OCI-LY7 (cell line): ENCODE results near the gene ZSWIM3. TPM values are rescaled to one million over a fixed set of nuclear protein-coding genes. Genes with fewer than 3 reads are reported as not detected.

Experiments
- BruUV-seq: library from RNA; stranded (reverse); fragments of 400-500 nt; replicated peaks from 2 replicates; lab custom pipeline; 2021; lab: Mats Ljungman, UMichigan
- CTCF ChIA-PET: fragments of 300-600 bp; sonication (Branson Sonifier 250); formaldehyde crosslinking; loops from one replicate; lab custom pipeline; 2022; ENCODE audit warnings: antibody characterized with exemption; ENCODE audit not compliant: unreplicated experiment; lab: Charles Lee
- POLR2A ChIA-PET: fragments of 300-600 bp; sonication (Branson Sonifier 250); formaldehyde crosslinking; loops from one replicate; lab custom pipeline; 2022; ENCODE audit warnings: antibody characterized with exemption; lab: Charles Lee
- DNase-seq: peaks from one replicate; pipeline ENCODE4 v3.0.0-alpha.2; 2015; ENCODE audit warnings: low spot score
- H2AFZ ChIP-seq: fragments of 200-600 bp; sonication (generic), shearing (Covaris generic); 2 replicates; pipeline ENCODE4 v1.6.1; 2014; ENCODE audit warnings: mild to moderate bottlenecking, antibody characterized with exemption, low read length, moderate library complexity
- H3K27ac ChIP-seq: fragments of 200-600 bp; sonication (generic); 2 replicates; pipeline ENCODE4 v1.5.1; 2014; ENCODE audit warnings: mixed run types, low read depth, mild to moderate bottlenecking, moderate library complexity, low read length, inconsistent platforms; ENCODE audit not compliant: poor library complexity, severe bottlenecking
- H3K36me3 ChIP-seq: fragments of 200-600 bp; sonication (generic); 2 replicates; pipeline ENCODE4 v1.6.1; 2014; ENCODE audit warnings: mild to moderate bottlenecking, antibody characterized with exemption, low read length, moderate library complexity, mixed read lengths; ENCODE audit not compliant: insufficient read depth
- H3K4me1 ChIP-seq: fragments of 200-600 bp; sonication (generic); 2 replicates; pipeline ENCODE4 v1.5.1; 2014; ENCODE audit warnings: mild to moderate bottlenecking, low read length; ENCODE audit not compliant: insufficient read depth, poor library complexity, severe bottlenecking
- H3K4me2 ChIP-seq: fragments of 200-600 bp; sonication (generic); 2 replicates; pipeline ENCODE4 v1.6.1; 2014; ENCODE audit warnings: mild to moderate bottlenecking, low read length
- H3K4me3 ChIP-seq: fragments of 200-600 bp; sonication (generic); 2 replicates; pipeline ENCODE4 v1.5.1; 2014; ENCODE audit warnings: mild to moderate bottlenecking, low read depth, low read length; ENCODE audit not compliant: poor library complexity, severe bottlenecking
- H3K79me2 ChIP-seq: fragments of 200-600 bp; sonication (generic); 2 replicates; pipeline ENCODE4 v1.6.1; 2016; ENCODE audit warnings: low read depth, mild to moderate bottlenecking, low read length, moderate library complexity, mixed read lengths; ENCODE audit not compliant: insufficient read depth
- H3K9me2 ChIP-seq: fragments of 200-600 bp; sonication (generic); 2 replicates; pipeline ENCODE4 v1.6.1; 2016; ENCODE audit warnings: mild to moderate bottlenecking, low read length, mixed read lengths; ENCODE audit not compliant: insufficient read depth
- H3K9me3 ChIP-seq: fragments of 200-600 bp; sonication (generic); 2 replicates; pipeline ENCODE4 v1.6.1; 2014; ENCODE audit warnings: mild to moderate bottlenecking, mixed run types, low read length, mixed read lengths
- H4K20me1 ChIP-seq: fragments of 200-600 bp; sonication (generic); 2 replicates; pipeline ENCODE4 v1.6.1; 2014; ENCODE audit warnings: mild to moderate bottlenecking, antibody characterized with exemption, low read length, moderate library complexity, mixed read lengths; ENCODE audit not compliant: insufficient read depth
- CTCF ChIP-seq: fragments of 200-600 bp; sonication (generic); conservative IDR thresholded peaks from 2 replicates; pipeline ENCODE4 v1.5.1; 2014; ENCODE audit warnings: mild to moderate bottlenecking, antibody characterized with exemption, low read length, moderate library complexity, mixed read lengths
- EZH2phosphoT487 ChIP-seq: fragments of 200-600 bp; sonication (generic); IDR thresholded peaks from 2 replicates; pipeline ENCODE4 v1.6.1; 2018; ENCODE audit warnings: low read depth, borderline replicate concordance, mild to moderate bottlenecking, mixed run types, antibody characterized with exemption, low read length, moderate library complexity, mixed read lengths
- intact Hi-C: fragments of 100-400 bp; cut with micrococcal nuclease; formaldehyde crosslinking; loops from one replicate; pipeline ENCODE4 v1.10.0; 2022; ENCODE audit not compliant: unreplicated experiment
- total RNA-seq, 2 experiments: library from RNA; depleted of rRNA in 1 of 2; stranded (reverse); fragments of >200 nt in 1 of 2; shearing (Covaris generic) in 1 of 2; gene quantifications; 2 replicates each; pipeline ENCODE4 v1.2.3, GENCODE V29; 2014 to 2022

The ZSWIM3 gene
- total RNA-seq, 2 experiments from 2014 or later: 5.7 to 6.0 TPM

- no peak for TF ChIP-seq CTCF
- TF ChIP-seq EZH2phosphoT487: no peak
- H3K4me1 ChIP-seq: peaks cover 14% of the 10 kb centered on the region
- H4K20me1 ChIP-seq: no peaks in the 10 kb centered on the region
- BruUV-seq: no TSS peak
- H2AFZ ChIP-seq: no peak overlapping the region
- H3K36me3 ChIP-seq: no peaks in the 10 kb centered on the region
- no peak overlapping the region for H3K4me3 ChIP-seq
- intact Hi-C loops: no loop called here
- DNase-seq: no peak
- H3K79me2 ChIP-seq: no peaks in the 10 kb centered on the region
- H3K4me2 ChIP-seq: no peak overlapping the region
- no peak overlapping the region for H3K27ac ChIP-seq
- H3K9me3 ChIP-seq: no peaks in the 10 kb centered on the region
- no peaks in the 10 kb centered on the region for H3K9me2 ChIP-seq
- ChIA-PET CTCF (no interaction called here), POLR2A (interaction anchor here (0.7 to 1.2 kb wide), 3 partner anchors 59 to 1668 kb away, joined by 3 to 4 read pairs (median 3); no protein-coding TSS in a partner anchor)
Measured at GRCh38 chr20:45909336-45909808, 52.0 kb downstream of the ZSWIM3 start.

GRCh38 chr20:45909817-45910669 is 52.6 kb downstream of the ZSWIM3 start:
- ChIA-PET POLR2A (interaction anchor here (0.7 to 1.3 kb wide), 8 partner anchors 9 to 1668 kb away, joined by 3 to 5 read pairs (median 4); no protein-coding TSS in a partner anchor), CTCF (no interaction called here)
- Histone ChIP-seq H3K9me3 (no peaks in the 10 kb centered on the region), H3K4me3 (peak overlapping the region; percentile 42), H3K27ac (no peak overlapping the region), H3K9me2 (no peaks in the 10 kb centered on the region), H3K79me2 (no peaks in the 10 kb centered on the region), H3K4me1 (peaks cover 14% of the 10 kb centered on the region), H3K36me3 (no peaks in the 10 kb centered on the region), H2AFZ (peak overlapping the region; percentile 84), H4K20me1 (no peaks in the 10 kb centered on the region), H3K4me2 (peak overlapping the region; percentile 57)
- intact Hi-C loops: loop anchor here (2.0 kb wide), 1 partner anchor 25 kb away; the partner anchor contains the start of gene PCIF1
- DNase-seq: no peak
- BruUV-seq: TSS peak; percentile 89
- no peak for TF ChIP-seq CTCF
- TF ChIP-seq EZH2phosphoT487: no peak
